NT2/D1 (cell line): ENCODE measurements around the gene PODXL2.

Experiments
- DNase-seq: peaks from one replicate; pipeline ENCODE4 v3.0.0-alpha.2; 2011; ENCODE audit warnings: low read depth, low spot score
- H3K27me3 ChIP-seq: 2 replicates; pipeline ENCODE4 v1.6.0; 2011; ENCODE audit warnings: mild to moderate bottlenecking; ENCODE audit not compliant: insufficient read length, insufficient read depth
- H3K36me3 ChIP-seq: 2 replicates; pipeline ENCODE4 v1.6.1; 2011; ENCODE audit warnings: mild to moderate bottlenecking, low read length, mixed read lengths; ENCODE audit not compliant: insufficient read depth, insufficient read length
- H3K4me1 ChIP-seq: 2 replicates; pipeline ENCODE4 v1.5.1; 2011; ENCODE audit not compliant: insufficient read depth, insufficient read length
- H3K4me3 ChIP-seq: 2 replicates; pipeline ENCODE4 v1.5.1; 2011; ENCODE audit warnings: low read depth; ENCODE audit not compliant: insufficient read length
- H3K9ac ChIP-seq: 2 replicates; pipeline ENCODE4 v1.6.0; 2011; ENCODE audit warnings: low read depth; ENCODE audit not compliant: insufficient read length
- H3K9me3 ChIP-seq: 2 replicates; pipeline ENCODE4 v1.5.1; 2011; ENCODE audit warnings: mild to moderate bottlenecking, low read length; ENCODE audit not compliant: insufficient read depth
- SUZ12 ChIP-seq: IDR thresholded peaks from 2 replicates; pipeline ENCODE4 v1.6.1; 2011; ENCODE audit not compliant: insufficient read length, insufficient read depth; ENCODE audit errors: extremely low read depth
- YY1 ChIP-seq: IDR thresholded peaks from 2 replicates; pipeline ENCODE4 v1.6.1; 2011; ENCODE audit not compliant: insufficient read length, insufficient read depth
- ZNF274 ChIP-seq: IDR thresholded peaks from 2 replicates; pipeline ENCODE4 v1.6.1; 2011; ENCODE audit warnings: mild to moderate bottlenecking, low read depth, low read length

PODXL2 gene

GRCh38 chr3:127606086-127606805 lies 22.7 kb upstream of the PODXL2 start:
- Histone ChIP-seq H3K4me3 (no peak overlapping the region), H3K27me3 (no peaks in the 10 kb centered on the region), H3K9me3 (no peaks in the 10 kb centered on the region), H3K4me1 (peaks cover 3% of the 10 kb centered on the region), H3K9ac (no peak overlapping the region), H3K36me3 (peaks cover 92% of the 10 kb centered on the region)
- no peak for DNase-seq
- TF ChIP-seq ZNF274 (no peak), SUZ12 (no peak), YY1 (no peak)

DNA sequence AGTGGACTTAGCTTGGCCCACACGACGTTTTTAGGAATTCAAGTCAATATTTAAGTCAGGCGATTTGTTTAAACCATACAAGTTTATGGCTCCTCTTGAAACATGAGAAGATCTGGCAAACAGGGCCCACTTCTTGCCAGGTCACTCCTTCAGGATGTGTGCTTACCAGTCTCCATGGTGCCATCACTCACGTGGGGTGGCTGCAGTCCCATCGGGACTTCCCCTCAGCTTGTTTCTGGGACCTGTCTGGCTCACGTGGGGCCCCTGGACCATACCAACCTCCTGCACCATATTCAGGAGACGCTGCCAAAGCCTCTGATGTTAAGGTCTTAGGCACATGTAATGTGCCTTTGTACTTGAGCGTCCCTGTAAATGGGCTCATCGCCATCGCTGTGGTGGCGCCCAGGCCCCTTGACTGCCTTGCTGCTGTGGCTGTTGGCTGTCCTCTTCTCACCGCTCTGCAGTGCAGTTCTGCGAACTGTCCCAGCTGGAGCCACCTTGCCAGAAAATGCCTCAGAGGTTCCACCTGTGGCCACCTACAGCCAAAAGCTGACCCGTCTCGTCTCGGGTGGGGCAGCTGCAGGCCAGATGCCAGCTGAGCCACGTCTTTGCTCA lies 21.9 kb upstream of the PODXL2 start:
- Histone ChIP-seq H3K9me3 (no peaks in the 10 kb centered on the region), H3K27me3 (no peaks in the 10 kb centered on the region), H3K9ac (no peak overlapping the region), H3K36me3 (peaks cover 90% of the 10 kb centered on the region), H3K4me1 (peaks cover 3% of the 10 kb centered on the region), H3K4me3 (no peak overlapping the region)
- TF ChIP-seq ZNF274 (no peak), YY1 (no peak), SUZ12 (no peak)
- DNase-seq, result no peak

GRCh38 chr3:127607675-127608361 lies 21.2 kb upstream of the PODXL2 start:
- peaks cover 90% of the 10 kb centered on the region for H3K36me3 ChIP-seq
- peaks cover 3% of the 10 kb centered on the region for H3K4me1 ChIP-seq
- H3K9me3 ChIP-seq, result no peaks in the 10 kb centered on the region
- no peaks in the 10 kb centered on the region for H3K27me3 ChIP-seq
- no peak overlapping the region for H3K4me3 ChIP-seq
- DNase-seq, result no peak
- TF ChIP-seq ZNF274, result no peak
- TF ChIP-seq SUZ12, result no peak
- no peak for TF ChIP-seq YY1
- H3K9ac ChIP-seq, result no peak overlapping the region

DNA sequence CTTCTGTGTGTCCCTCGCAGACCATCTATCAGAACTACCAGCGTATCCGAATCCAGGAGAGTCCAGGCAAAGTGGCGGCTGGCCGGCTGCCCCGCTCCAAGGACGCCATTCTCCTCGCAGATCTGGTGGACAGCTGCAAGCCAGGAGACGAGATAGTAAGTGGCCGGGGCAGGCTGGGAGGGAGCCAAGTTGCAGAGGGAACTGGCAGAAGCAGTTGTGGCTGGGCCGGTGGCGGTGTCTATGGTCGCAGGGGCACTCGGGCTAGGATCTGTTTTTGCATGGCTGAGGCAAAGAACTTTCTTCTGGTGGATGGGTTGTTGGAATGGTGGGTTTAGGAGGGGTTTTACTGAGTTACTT lies 20.6 kb upstream of the PODXL2 start:
- TF ChIP-seq ZNF274 (no peak), SUZ12 (no peak), YY1 (no peak)
- no peak overlapping the region for H3K4me3 ChIP-seq
- H3K36me3 ChIP-seq, result peaks cover 93% of the 10 kb centered on the region
- H3K4me1 ChIP-seq, result peaks cover 3% of the 10 kb centered on the region
- no peaks in the 10 kb centered on the region for H3K9me3 ChIP-seq
- no peak overlapping the region for H3K9ac ChIP-seq
- DNase-seq, result no peak
- H3K27me3 ChIP-seq, result no peaks in the 10 kb centered on the region

- DNase-seq, result no peak
- no peak overlapping the region for H3K9ac ChIP-seq
- peaks cover 3% of the 10 kb centered on the region for H3K4me1 ChIP-seq
- H3K36me3 ChIP-seq, result peaks cover 93% of the 10 kb centered on the region
- no peak for TF ChIP-seq ZNF274
- H3K4me3 ChIP-seq, result no peak overlapping the region
- no peaks in the 10 kb centered on the region for H3K9me3 ChIP-seq
- H3K27me3 ChIP-seq, result no peaks in the 10 kb centered on the region
These were observed 18.9 kb upstream of the PODXL2 start for GRCh38 chr3:127610105-127610504.

DNA sequence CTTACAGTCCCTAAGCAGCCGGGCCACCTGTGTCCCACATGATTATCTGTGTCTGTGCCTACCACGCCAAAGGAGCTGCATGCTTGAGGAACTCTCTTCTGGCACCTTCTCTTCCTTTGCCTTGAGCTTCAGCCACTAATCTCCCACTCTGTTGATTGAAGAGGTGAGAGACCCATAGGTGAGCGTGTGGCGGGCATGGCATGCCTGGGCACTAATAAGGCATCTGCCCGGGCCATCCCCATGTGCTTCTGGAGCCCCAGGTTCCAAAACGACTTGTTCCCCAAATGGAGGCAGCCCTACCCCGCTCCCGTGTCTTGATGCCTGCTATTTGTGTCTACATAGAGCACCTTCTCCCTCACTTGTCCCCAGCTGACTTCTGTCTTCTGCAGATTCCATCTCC lies 17.7 kb upstream of the PODXL2 start:
- DNase-seq, result no peak
- Histone ChIP-seq H3K27me3 (no peaks in the 10 kb centered on the region), H3K9me3 (no peaks in the 10 kb centered on the region), H3K9ac (no peak overlapping the region), H3K4me3 (no peak overlapping the region), H3K4me1 (peaks cover 3% of the 10 kb centered on the region), H3K36me3 (peaks cover 95% of the 10 kb centered on the region)
- TF ChIP-seq YY1 (no peak), SUZ12 (no peak), ZNF274 (no peak)

DNA sequence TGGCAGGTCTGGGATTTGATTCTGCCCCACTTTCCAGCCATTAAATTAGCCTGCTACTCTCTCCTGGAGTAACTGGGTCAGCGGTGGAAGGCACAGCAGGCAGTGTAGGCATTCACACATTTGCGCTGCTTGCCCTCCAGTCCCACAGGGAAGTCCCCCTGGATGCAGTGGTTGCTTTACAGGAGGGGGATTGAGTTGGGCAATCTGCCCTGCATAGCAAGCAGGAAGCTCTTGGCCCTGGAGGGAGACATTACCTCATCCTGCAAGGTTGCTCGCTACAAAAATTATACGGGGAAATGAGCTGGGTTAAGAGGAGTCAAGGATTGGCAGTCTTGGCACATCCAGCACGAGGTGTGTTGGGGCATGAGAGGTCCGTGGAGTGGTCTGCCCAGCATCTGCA lies 16.0 kb upstream of the PODXL2 start:
- peaks cover 95% of the 10 kb centered on the region for H3K36me3 ChIP-seq
- no peaks in the 10 kb centered on the region for H3K9me3 ChIP-seq
- H3K27me3 ChIP-seq, result no peaks in the 10 kb centered on the region
- H3K9ac ChIP-seq, result no peak overlapping the region
- TF ChIP-seq ZNF274 (no peak), SUZ12 (no peak), YY1 (no peak)
- no peak overlapping the region for H3K4me3 ChIP-seq
- no peak for DNase-seq
- H3K4me1 ChIP-seq, result peaks cover 3% of the 10 kb centered on the region
